GM12801 (cell line): ENCODE results near the gene PIEZO2.

Experiments
- TF ChIP-seq, protein P1 (sequence below): IDR thresholded peaks from one replicate; pipeline ENCODE4 v1.5.1; 2011; ENCODE audit warnings: control low read depth; ENCODE audit not compliant: insufficient read length; ENCODE audit errors: extremely low read depth

The PIEZO2 gene

GRCh38 chr18:10767658-10768057 is 381.7 kb downstream of the PIEZO2 start:
- TF ChIP-seq, protein P1, sequence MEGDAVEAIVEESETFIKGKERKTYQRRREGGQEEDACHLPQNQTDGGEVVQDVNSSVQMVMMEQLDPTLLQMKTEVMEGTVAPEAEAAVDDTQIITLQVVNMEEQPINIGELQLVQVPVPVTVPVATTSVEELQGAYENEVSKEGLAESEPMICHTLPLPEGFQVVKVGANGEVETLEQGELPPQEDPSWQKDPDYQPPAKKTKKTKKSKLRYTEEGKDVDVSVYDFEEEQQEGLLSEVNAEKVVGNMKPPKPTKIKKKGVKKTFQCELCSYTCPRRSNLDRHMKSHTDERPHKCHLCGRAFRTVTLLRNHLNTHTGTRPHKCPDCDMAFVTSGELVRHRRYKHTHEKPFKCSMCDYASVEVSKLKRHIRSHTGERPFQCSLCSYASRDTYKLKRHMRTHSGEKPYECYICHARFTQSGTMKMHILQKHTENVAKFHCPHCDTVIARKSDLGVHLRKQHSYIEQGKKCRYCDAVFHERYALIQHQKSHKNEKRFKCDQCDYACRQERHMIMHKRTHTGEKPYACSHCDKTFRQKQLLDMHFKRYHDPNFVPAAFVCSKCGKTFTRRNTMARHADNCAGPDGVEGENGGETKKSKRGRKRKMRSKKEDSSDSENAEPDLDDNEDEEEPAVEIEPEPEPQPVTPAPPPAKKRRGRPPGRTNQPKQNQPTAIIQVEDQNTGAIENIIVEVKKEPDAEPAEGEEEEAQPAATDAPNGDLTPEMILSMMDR = no peak

DNA sequence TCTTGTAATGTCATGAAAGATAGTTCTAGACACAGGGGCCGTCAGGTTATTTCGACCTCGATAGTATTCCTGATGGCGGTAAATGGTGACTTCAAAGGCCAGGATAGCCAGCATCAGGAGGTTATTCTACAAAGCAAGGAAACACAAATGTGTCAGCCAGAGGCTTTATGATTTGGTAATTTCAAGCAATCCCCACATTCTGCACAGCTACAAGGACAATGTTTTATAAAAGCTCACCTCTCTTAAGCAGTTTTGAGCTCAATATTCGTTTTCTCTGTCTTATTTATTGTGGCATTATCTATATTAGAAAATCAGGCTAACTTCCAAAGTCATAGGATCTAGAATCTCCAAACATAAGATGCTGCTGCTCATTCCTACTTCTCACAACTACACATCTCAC is 388.4 kb downstream of the PIEZO2 start:
- TF ChIP-seq, protein P1 = no peak

GRCh38 chr18:10759241-10759640 is 390.1 kb downstream of the PIEZO2 start:
- TF ChIP-seq, protein P1 = no peak

DNA sequence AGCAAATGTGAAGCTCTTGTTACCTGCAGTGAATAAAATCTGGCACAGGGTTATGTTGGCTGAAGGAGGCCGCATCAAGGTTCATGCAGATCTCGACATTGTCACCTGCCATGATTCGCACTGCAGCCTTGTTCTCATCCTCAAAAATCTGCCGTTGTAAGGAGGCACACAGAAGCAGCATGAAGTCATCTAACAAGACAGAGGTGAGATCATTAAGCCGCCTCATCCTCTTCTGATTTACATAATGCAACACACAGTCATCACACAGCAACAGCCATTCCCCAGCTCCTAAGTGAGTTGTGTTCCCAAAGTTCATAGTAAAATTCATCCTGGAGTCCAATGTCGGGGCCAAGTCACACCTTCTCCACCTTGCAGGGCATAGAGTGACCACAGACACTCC is 391.4 kb downstream of the PIEZO2 start:
- TF ChIP-seq, protein P1 = no peak

DNA sequence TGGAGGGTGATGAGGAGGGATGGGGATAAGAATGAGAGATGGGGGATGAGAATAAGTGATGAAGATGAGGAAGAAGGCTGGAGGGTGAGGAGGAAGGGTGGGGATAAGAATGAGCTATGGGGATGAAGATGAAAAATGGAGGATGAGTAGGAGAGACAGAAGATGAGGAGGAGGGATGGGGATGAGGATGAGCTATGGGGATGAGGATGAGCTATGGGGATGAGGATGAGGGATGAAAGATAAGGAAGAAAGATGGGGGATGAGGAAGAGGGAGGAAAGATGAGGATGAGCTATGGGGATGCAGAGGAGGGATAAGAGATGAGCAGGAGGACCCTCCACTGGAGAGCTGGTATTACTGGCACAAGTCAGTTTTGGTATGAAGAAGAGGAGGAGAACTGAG is 392.0 kb downstream of the PIEZO2 start:
- TF ChIP-seq, protein P1 = no peak

DNA sequence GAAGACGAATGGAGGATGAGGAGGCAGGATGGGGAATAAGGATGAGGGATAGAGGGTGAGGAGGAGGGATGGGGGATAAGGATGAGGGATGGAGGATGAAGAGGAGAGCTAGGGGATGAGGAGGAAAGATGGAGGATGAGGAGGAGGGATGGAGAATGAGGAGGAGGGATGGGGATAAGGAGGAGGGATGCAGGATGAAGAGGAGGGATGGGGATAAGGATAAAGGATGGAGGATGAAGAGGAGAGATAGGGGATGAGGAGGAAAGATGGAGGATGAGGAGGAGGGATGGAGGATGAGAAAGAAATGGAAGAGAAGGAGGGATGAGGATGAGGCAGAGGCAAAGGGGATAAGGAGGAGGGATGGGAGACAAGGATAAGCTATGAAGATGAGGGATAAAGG is 393.5 kb downstream of the PIEZO2 start:
- TF ChIP-seq, protein P1 = no peak

DNA sequence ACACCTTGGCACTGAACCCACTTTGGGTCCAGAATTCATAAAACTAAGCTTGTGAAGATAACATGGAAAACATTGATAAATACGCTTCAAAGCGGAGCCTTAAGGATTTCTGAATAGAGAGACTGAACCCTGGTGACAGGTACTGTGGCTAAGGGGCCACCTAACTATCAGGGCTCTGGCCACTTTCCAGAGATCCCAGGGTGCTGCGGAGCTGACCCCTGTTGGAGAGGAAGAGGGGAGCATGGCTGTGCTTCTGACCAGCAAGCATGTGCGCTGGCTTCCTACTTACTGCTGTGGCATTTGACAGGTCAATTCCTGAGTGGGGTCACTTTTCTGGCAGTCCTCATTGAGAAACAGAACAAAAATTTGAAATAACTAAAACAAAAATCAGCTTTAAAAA is 395.2 kb downstream of the PIEZO2 start:
- TF ChIP-seq, protein P1 = no peak

GRCh38 chr18:10752382-10752781 is 397.0 kb downstream of the PIEZO2 start:
- TF ChIP-seq, protein P1 = no peak
